ENCODE results near the gene TRIM6. TPM values are rescaled to one million over a fixed set of nuclear protein-coding genes. Genes with fewer than 3 reads are reported as not detected.

The TRIM6 gene
- total RNA-seq, 4 donors from 2014 or later, result 1.8 to 3.4 (median 2.5) TPM

- no peak for TF ChIP-seq EP300 (IDR thresholded peaks at IDR 0.05)
- no peak for TF ChIP-seq POLR2A (IDR thresholded peaks at IDR 0.05; ENCODE audit: low read depth)
- no peak for TF ChIP-seq POLR2AphosphoS5 (IDR thresholded peaks at IDR 0.05)
- no peak for TF ChIP-seq CTCF (IDR thresholded peaks at IDR 0.05)
- intact Hi-C loops (cut with DNase I), result loop anchor here (10.0 kb wide), 1 partner anchor 196 kb away; the partner anchor contains the start of gene OR52N2
- peaks cover 0 to 13% (median 6%) of the 10 kb centered on the region in 4 donors for H3K4me1 ChIP-seq
- peaks cover 0 to 22% (median 3%) of the 10 kb centered on the region in 4 donors for H3K36me3 ChIP-seq
- no peak overlapping the region for H3K4me3 ChIP-seq
- 69% methylated on average over 6 of the region's 6 CpGs for WGBS
- H3K27ac ChIP-seq (replicated peaks in 1 of 4), result no peak overlapping the region
- no peaks in the 10 kb centered on the region for H3K27me3 ChIP-seq
- DNase-seq (ENCODE audit: extremely low spot score), result no peak
- no peaks in the 10 kb centered on the region for H3K9me3 ChIP-seq
Measured at GRCh38 chr11:5608808-5609207, 12.4 kb downstream of the TRIM6 start.

- no peak for TF ChIP-seq POLR2AphosphoS5 (IDR thresholded peaks at IDR 0.05)
- no peak for TF ChIP-seq EP300 (IDR thresholded peaks at IDR 0.05)
- TF ChIP-seq CTCF (IDR thresholded peaks at IDR 0.05), result no peak
- no peak for TF ChIP-seq POLR2A (IDR thresholded peaks at IDR 0.05; ENCODE audit: low read depth)
- no peaks in the 10 kb centered on the region for H3K9me3 ChIP-seq
- peaks cover 0 to 11% (median 6%) of the 10 kb centered on the region in 4 donors for H3K4me1 ChIP-seq
- intact Hi-C loops (cut with DNase I), result no loop called here
- WGBS, result 83% methylated on average over 5 of the region's 5 CpGs
- DNase-seq (ENCODE audit: extremely low spot score), result no peak
- H3K4me3 ChIP-seq, result no peak overlapping the region
- no peaks in the 10 kb centered on the region for H3K27me3 ChIP-seq
- peaks cover 0 to 14% (median 3%) of the 10 kb centered on the region in 4 donors for H3K36me3 ChIP-seq
- no peak overlapping the region for H3K27ac ChIP-seq (replicated peaks in 1 of 4)
Measured at GRCh38 chr11:5610446-5610845, 14.0 kb downstream of the TRIM6 start.

- Histone ChIP-seq H3K4me1 (no peaks in the 10 kb centered on the region), H3K4me3 (no peak overlapping the region), H3K9me3 (no peaks in the 10 kb centered on the region), H3K36me3 (peaks cover 0 to 14% (median 3%) of the 10 kb centered on the region in 4 donors), H3K27ac (replicated peaks in 1 of 4) (no peak overlapping the region), H3K27me3 (no peaks in the 10 kb centered on the region)
- DNase-seq (ENCODE audit: extremely low spot score), result no peak
- 91% methylated on average over 11 of the region's 11 CpGs for whole genome bisulfite sequencing
- TF ChIP-seq EP300 (IDR thresholded peaks at IDR 0.05), result no peak
- no peak for TF ChIP-seq POLR2AphosphoS5 (IDR thresholded peaks at IDR 0.05)
- no peak for TF ChIP-seq CTCF (IDR thresholded peaks at IDR 0.05)
- TF ChIP-seq POLR2A (IDR thresholded peaks at IDR 0.05; ENCODE audit: low read depth), result no peak
- intact Hi-C loops (cut with DNase I), result no loop called here
Measured at GRCh38 chr11:5611627-5612026, 15.2 kb downstream of the TRIM6 start.

- Histone ChIP-seq H3K9me3 (no peaks in the 10 kb centered on the region), H3K4me1 (peaks cover 9 to 16% (median 14%) of the 10 kb centered on the region in 4 donors), H3K36me3 (no peaks in the 10 kb centered on the region), H3K4me3 (no peak overlapping the region), H3K27me3 (no peaks in the 10 kb centered on the region), H3K27ac (replicated peaks in 1 of 4) (no peak overlapping the region)
- WGBS, result 75% methylated on average over 3 of the region's 3 CpGs
- TF ChIP-seq POLR2AphosphoS5 (IDR thresholded peaks at IDR 0.05) (no peak), POLR2A (IDR thresholded peaks at IDR 0.05; ENCODE audit: low read depth) (no peak), CTCF (IDR thresholded peaks at IDR 0.05) (no peak), EP300 (IDR thresholded peaks at IDR 0.05) (no peak)
- no peak for DNase-seq (ENCODE audit: extremely low spot score)
- intact Hi-C loops (cut with DNase I), result no loop called here
Measured at GRCh38 chr11:5618807-5619206, 22.4 kb downstream of the TRIM6 start.

All from esophagus muscularis mucosa (tissue), 4 donors.